ENCODE measurements around the gene DNAJC28. TPM values are rescaled to one million over a fixed set of nuclear protein-coding genes. Genes with fewer than 3 reads are reported as not detected.
A peak's percentile ranks its signal among the peaks of the same experiment; 100 is the strongest.

DNAJC28 gene
- total and polyA plus RNA-seq, 9 of the 15 experiments (the other 6 are each of a cell fraction or from before 2014, with no cell fraction given) = 0.68 to 2.5 (median 1.1) TPM

DNA sequence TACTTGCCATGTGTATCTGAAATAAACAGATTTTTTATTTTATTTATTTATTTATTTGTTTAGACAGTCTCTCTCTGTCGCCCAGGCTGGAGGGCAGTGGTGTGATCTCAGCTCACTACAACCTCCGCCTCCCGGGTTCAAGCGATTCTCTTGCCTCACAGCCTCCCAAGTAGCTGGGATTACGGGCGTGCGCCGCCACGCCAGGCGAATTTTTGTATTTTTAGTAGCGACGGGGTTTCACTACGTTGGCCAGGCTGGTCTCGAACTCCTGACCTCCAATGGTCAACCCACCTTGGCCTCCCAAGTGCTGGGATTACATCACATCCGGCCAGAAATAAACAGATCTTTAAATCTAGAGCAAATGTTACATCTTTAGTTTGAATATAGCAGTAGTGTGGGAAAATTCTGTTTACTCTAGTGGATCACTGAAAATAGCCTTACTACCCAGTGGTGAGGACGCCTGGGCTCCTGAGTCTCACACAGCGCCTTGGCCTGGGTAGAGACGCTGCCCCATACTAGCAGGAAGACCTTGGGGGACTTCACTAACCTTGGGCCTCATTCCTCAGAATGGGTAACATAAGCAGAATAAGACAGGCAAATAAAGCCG, 49.7 kb upstream of the DNAJC28 start (continued):
- TF ChIP-seq, protein P1, sequence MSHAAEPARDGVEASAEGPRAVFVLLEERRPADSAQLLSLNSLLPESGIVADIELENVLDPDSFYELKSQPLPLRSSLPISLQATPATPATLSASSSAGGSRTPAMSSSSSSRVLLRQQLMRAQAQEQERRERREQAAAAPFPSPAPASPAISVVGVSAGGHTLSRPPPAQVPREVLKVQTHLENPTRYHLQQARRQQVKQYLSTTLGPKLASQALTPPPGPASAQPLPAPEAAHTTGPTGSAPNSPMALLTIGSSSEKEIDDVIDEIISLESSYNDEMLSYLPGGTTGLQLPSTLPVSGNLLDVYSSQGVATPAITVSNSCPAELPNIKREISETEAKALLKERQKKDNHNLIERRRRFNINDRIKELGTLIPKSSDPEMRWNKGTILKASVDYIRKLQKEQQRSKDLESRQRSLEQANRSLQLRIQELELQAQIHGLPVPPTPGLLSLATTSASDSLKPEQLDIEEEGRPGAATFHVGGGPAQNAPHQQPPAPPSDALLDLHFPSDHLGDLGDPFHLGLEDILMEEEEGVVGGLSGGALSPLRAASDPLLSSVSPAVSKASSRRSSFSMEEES (CRISPR knock-in tag; IDR thresholded peaks at IDR 0.05) = no peak
- TF ChIP-seq MYC (IDR thresholded peaks at IDR 0.05; ENCODE audit: low read depth, low read length) = peak; percentile 32; the same call in 1 of the 2 replicates
- TF ChIP-seq MYC (CRISPR knock-in tag; IDR thresholded peaks at IDR 0.05; ENCODE audit: borderline replicate concordance, low read depth) = no peak
- no peak for TF ChIP-seq PHTF2 (CRISPR knock-in tag; IDR thresholded peaks at IDR 0.05)
- no peak for TF ChIP-seq SOX6 (IDR thresholded peaks at IDR 0.05)
- TF ChIP-seq POU5F1 (IDR thresholded peaks at IDR 0.05; ENCODE audit: borderline replicate concordance, low read depth, low read length, partially characterized antibody) = no peak
- TF ChIP-seq, protein P2, sequence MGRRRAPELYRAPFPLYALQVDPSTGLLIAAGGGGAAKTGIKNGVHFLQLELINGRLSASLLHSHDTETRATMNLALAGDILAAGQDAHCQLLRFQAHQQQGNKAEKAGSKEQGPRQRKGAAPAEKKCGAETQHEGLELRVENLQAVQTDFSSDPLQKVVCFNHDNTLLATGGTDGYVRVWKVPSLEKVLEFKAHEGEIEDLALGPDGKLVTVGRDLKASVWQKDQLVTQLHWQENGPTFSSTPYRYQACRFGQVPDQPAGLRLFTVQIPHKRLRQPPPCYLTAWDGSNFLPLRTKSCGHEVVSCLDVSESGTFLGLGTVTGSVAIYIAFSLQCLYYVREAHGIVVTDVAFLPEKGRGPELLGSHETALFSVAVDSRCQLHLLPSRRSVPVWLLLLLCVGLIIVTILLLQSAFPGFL (CRISPR knock-in tag; IDR thresholded peaks at IDR 0.05) = no peak
- TF ChIP-seq MCM3 (IDR thresholded peaks at IDR 0.05) = no peak
- TF ChIP-seq, protein P3, sequence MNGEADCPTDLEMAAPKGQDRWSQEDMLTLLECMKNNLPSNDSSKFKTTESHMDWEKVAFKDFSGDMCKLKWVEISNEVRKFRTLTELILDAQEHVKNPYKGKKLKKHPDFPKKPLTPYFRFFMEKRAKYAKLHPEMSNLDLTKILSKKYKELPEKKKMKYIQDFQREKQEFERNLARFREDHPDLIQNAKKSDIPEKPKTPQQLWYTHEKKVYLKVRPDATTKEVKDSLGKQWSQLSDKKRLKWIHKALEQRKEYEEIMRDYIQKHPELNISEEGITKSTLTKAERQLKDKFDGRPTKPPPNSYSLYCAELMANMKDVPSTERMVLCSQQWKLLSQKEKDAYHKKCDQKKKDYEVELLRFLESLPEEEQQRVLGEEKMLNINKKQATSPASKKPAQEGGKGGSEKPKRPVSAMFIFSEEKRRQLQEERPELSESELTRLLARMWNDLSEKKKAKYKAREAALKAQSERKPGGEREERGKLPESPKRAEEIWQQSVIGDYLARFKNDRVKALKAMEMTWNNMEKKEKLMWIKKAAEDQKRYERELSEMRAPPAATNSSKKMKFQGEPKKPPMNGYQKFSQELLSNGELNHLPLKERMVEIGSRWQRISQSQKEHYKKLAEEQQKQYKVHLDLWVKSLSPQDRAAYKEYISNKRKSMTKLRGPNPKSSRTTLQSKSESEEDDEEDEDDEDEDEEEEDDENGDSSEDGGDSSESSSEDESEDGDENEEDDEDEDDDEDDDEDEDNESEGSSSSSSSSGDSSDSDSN (IDR thresholded peaks at IDR 0.05; ENCODE audit: borderline replicate concordance in 1 of 2, low read depth in 2 of 2, low read length in 2 of 2) = no peak
- peak in 1 of 2 experiments; percentile 76; a peak in 2 of 4 replicates for TF ChIP-seq KDM1A (IDR thresholded peaks at IDR 0.05)
- TF ChIP-seq MXD1 (CRISPR knock-in tag; IDR thresholded peaks at IDR 0.05; ENCODE audit: borderline replicate concordance, poor library complexity, severe bottlenecking) = no peak
- no peak for TF ChIP-seq THAP7 (CRISPR knock-in tag; IDR thresholded peaks at IDR 0.05)
- TF ChIP-seq HOXB6 (CRISPR knock-in tag; IDR thresholded peaks at IDR 0.05; ENCODE audit: borderline replicate concordance) = no peak
- no peak for TF ChIP-seq ZNF232 (CRISPR knock-in tag; IDR thresholded peaks at IDR 0.05)
- TF ChIP-seq, protein P4, sequence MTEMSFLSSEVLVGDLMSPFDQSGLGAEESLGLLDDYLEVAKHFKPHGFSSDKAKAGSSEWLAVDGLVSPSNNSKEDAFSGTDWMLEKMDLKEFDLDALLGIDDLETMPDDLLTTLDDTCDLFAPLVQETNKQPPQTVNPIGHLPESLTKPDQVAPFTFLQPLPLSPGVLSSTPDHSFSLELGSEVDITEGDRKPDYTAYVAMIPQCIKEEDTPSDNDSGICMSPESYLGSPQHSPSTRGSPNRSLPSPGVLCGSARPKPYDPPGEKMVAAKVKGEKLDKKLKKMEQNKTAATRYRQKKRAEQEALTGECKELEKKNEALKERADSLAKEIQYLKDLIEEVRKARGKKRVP (CRISPR knock-in tag; IDR thresholded peaks at IDR 0.05) = no peak; the same call in 1 of the 2 replicates
- no peak for TF ChIP-seq ZNF23 (CRISPR knock-in tag; IDR thresholded peaks at IDR 0.05)
- no peak for TF ChIP-seq XRCC3 (IDR thresholded peaks at IDR 0.05)
- no peak for TF ChIP-seq TAF9B (IDR thresholded peaks at IDR 0.05; ENCODE audit: partially characterized antibody)
- TF ChIP-seq STAT5A (IDR thresholded peaks at IDR 0.05; ENCODE audit: borderline replicate concordance, low read length) = no peak
- peak; percentile 18; the same call in 1 of the 2 replicates for TF ChIP-seq NCOR1 (IDR thresholded peaks at IDR 0.05)
- peak in 1 of 2 experiments; percentile 65; a peak in 1 of 4 replicates for TF ChIP-seq RCOR1 (IDR thresholded peaks at IDR 0.05; ENCODE audit: borderline replicate concordance in 1 of 2, low read depth in 2 of 2, low read length in 2 of 2)
- no peak for TF ChIP-seq TAF7 (tag; IDR thresholded peaks at IDR 0.05)

All from K562 (cell line).